Panc1 (cell line): ENCODE results near the gene TMEM161B. TPM values are rescaled to one million over a fixed set of nuclear protein-coding genes. Genes with fewer than 3 reads are reported as not detected.
"Not testable (repeated sequence)": the region's sequence is repeated elsewhere in the genome, so short reads cannot be mapped to it uniquely, and the experiment has no call there.

Experiments
- ATAC-seq: fragments of 200-7000 bp; cut with Tn5 transposase; 2 replicates; pipeline ENCODE4 v1.9.1; 2020; ENCODE audit warnings: mild to moderate bottlenecking, moderate library complexity
- BruUV-seq: library from RNA; stranded (reverse); fragments of 400-500 nt; replicated peaks from 2 replicates; lab custom pipeline; 2021; lab: Mats Ljungman, UMichigan
- CTCF ChIA-PET: fragments of 300-600 bp; sonication (Branson Sonifier 250); formaldehyde crosslinking; loops from one replicate; lab custom pipeline; 2022; ENCODE audit warnings: antibody characterized with exemption; lab: Charles Lee
- POLR2A ChIA-PET: fragments of 300-600 bp; sonication (Branson Sonifier 250); formaldehyde crosslinking; loops from one replicate; lab custom pipeline; 2022; ENCODE audit warnings: antibody characterized with exemption; lab: Charles Lee
- DNase-seq: peaks from one replicate; pipeline ENCODE4 v3.0.0-alpha.2; 2010; ENCODE audit warnings: low read depth, low spot score
- H3K27ac ChIP-seq: 2 replicates; pipeline ENCODE4 v1.5.1; 2011; ENCODE audit warnings: mild to moderate bottlenecking, low read length, inconsistent platforms
- H3K27me3 ChIP-seq: fragments of 200-500 bp; sonication (Bioruptor generic); 2 replicates; pipeline ENCODE4 v1.6.0; 2014; ENCODE audit warnings: low read length, inconsistent platforms; ENCODE audit not compliant: control insufficient read depth, insufficient read depth
- H3K36me3 ChIP-seq: fragments of 200-500 bp; sonication (Bioruptor generic); 2 replicates; pipeline ENCODE4 v1.5.1; 2014; ENCODE audit warnings: inconsistent platforms, mild to moderate bottlenecking, low read length, moderate library complexity; ENCODE audit not compliant: control insufficient read depth, insufficient read depth
- H3K4me1 ChIP-seq: 2 replicates; pipeline ENCODE4 v1.5.1; 2011; ENCODE audit warnings: inconsistent platforms, mild to moderate bottlenecking, low read length, moderate library complexity; ENCODE audit not compliant: control insufficient read depth, insufficient read depth
- H3K4me3 ChIP-seq, 2 experiments: 2 replicates each; pipeline ENCODE4 v1.5.1; 2011 to 2012; ENCODE audit warnings: low read depth in 2 of 2, low read length in 2 of 2, mild to moderate bottlenecking in 2 of 2, inconsistent platforms in 1 of 2, moderate library complexity in 1 of 2
- H3K9me3 ChIP-seq: fragments of 200-500 bp; sonication (Bioruptor generic); 2 replicates; pipeline ENCODE4 v1.5.1; 2014; ENCODE audit warnings: low read depth, mild to moderate bottlenecking, inconsistent platforms, low read length, moderate library complexity; ENCODE audit not compliant: control insufficient read depth, insufficient read depth
- POLR2AphosphoS5 ChIP-seq: IDR thresholded peaks from 2 replicates; pipeline ENCODE4 v1.6.1; 2012; ENCODE audit warnings: mild to moderate bottlenecking, low read depth, low read length, moderate library complexity
- REST ChIP-seq, 2 experiments: IDR thresholded peaks; 2 replicates each; pipeline ENCODE4 v1.6.1; 2011 to 2012; ENCODE audit warnings: low read depth in 2 of 2, control low read depth in 1 of 2, low read length in 1 of 2, mild to moderate bottlenecking in 1 of 2, moderate library complexity in 1 of 2; ENCODE audit not compliant: insufficient read depth in 1 of 2
- SIN3A ChIP-seq: IDR thresholded peaks from 2 replicates; pipeline ENCODE4 v1.6.1; 2012; ENCODE audit warnings: low read depth, mild to moderate bottlenecking, low read length, moderate library complexity, borderline replicate concordance; ENCODE audit not compliant: insufficient read depth
- in situ Hi-C: cut with HindIII; loops from 2 replicates; pipeline ENCODE4 v1.10.0; 2016; ENCODE audit warnings: low sequenced_read_pairs, low pct_unique_long_range_greater_than_20kb
- intact Hi-C: fragments of 100-400 bp; cut with micrococcal nuclease; formaldehyde crosslinking; loops from one replicate; pipeline ENCODE4 v1.10.0; 2022; ENCODE audit not compliant: unreplicated experiment
- total RNA-seq: library from RNA; stranded (reverse); gene quantifications from one replicate; pipeline ENCODE4 v1.2.1, GENCODE V29; 2021; ENCODE audit not compliant: unreplicated experiment

Gene TMEM161B
- total RNA-seq, 1 experiment from 2014 or later = 16.3 TPM

GRCh38 chr5:88193896-88194295, 74.7 kb downstream of the TMEM161B start:
- ChIA-PET CTCF (no interaction called here), POLR2A (no interaction called here)
- ATAC-seq (no peak), DNase-seq (no peak)
- H3K4me3 ChIP-seq = no peak overlapping the region
- peaks cover 5% of the 10 kb centered on the region; the same call in 1 of the 2 replicates for H3K9me3 ChIP-seq
- no peak overlapping the region for H3K27ac ChIP-seq
- H3K27me3 ChIP-seq = no peaks in the 10 kb centered on the region
- no peak for TF ChIP-seq REST (IDR thresholded peaks at IDR 0.05; ENCODE audit: insufficient read depth in 1 of 2, low read depth in 2 of 2, low read length in 1 of 2)
- intact Hi-C loops (no loop called here), in situ Hi-C loops (no loop called here)
- no peaks in the 10 kb centered on the region for H3K4me1 ChIP-seq
- H3K36me3 ChIP-seq = peaks cover 3% of the 10 kb centered on the region; the same call in 1 of the 2 replicates
- BruUV-seq = no TSS peak

- no peak for ATAC-seq
- DNase-seq = no peak
- TF ChIP-seq SIN3A (no peak), REST (IDR thresholded peaks at IDR 0.05; ENCODE audit: insufficient read depth in 1 of 2, low read depth in 2 of 2, low read length in 1 of 2) (no peak), POLR2AphosphoS5 (no peak)
- H3K4me1 ChIP-seq = no peaks in the 10 kb centered on the region
- in situ Hi-C loops = no loop called here
- CTCF ChIA-PET = no interaction called here
- H3K36me3 ChIP-seq = peaks cover 3% of the 10 kb centered on the region; the same call in 1 of the 2 replicates
- peaks cover 17% of the 10 kb centered on the region; the same call in 1 of the 2 replicates for H3K9me3 ChIP-seq
- H3K27ac ChIP-seq = no peak overlapping the region
- POLR2A ChIA-PET = no interaction called here
- no peaks in the 10 kb centered on the region for H3K27me3 ChIP-seq
- no peak overlapping the region for H3K4me3 ChIP-seq
- intact Hi-C loops = no loop called here
- BruUV-seq = no TSS peak
Measured at GRCh38 chr5:88190106-88190834, 78.4 kb downstream of the TMEM161B start.

- intact Hi-C loops, in situ Hi-C loops, H3K36me3 ChIP-seq, H3K27me3 ChIP-seq, DNase-seq, BruUV-seq, H3K27ac ChIP-seq, H3K4me1 ChIP-seq, CTCF ChIA-PET, ATAC-seq, H3K4me3 ChIP-seq, POLR2A ChIA-PET: not testable (repeated sequence)
- H3K9me3 ChIP-seq = peaks cover 17% of the 10 kb centered on the region; the same call in 1 of the 2 replicates
Measured at GRCh38 chr5:88189484-88189883, 79.2 kb downstream of the TMEM161B start.
